NCI-H146 treated with DMSO at 0.1 percent for 48 hours (cell line): Measurements from ENCODE around the gene SAMMSON.

Experiments
- DNase-seq: peaks from one replicate; lab custom pipeline; 2025; ENCODE audit not compliant: unreplicated experiment; lab: John Stamatoyannopoulos, UW

The SAMMSON gene

GRCh38 chr3:69999140-70000027 is at the start of gene SAMMSON:
Gene SAMMSON, plus strand, starts transcription at chr3:69999733.
- no peak for DNase-seq

DNA sequence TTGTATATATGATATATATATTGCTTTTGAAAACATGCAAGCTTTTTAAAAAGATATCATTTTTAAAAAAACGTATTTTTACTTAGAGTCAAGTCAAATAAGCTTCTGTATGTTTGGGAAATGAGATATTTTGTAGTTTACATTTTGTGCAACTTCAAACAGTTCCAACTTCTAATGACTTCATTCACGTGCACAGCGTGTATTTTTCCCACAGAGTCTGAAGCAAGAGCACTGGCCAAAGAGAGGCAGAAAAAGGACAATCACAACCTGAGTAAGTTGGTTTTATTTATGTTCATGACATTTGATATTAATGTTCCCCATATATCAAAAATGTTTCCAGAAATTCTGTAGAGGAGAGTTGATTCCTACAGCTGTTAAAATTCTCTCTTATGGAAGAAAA is 47.9 kb upstream of the SAMMSON start:
- DNase-seq, result no peak

GRCh38 chr3:69959581-69959980 is 40.0 kb upstream of the SAMMSON start:
- DNase-seq, result no peak

- DNase-seq, result no peak
These were observed 37.7 kb upstream of the SAMMSON start for GRCh38 chr3:69961706-69962439.

DNA sequence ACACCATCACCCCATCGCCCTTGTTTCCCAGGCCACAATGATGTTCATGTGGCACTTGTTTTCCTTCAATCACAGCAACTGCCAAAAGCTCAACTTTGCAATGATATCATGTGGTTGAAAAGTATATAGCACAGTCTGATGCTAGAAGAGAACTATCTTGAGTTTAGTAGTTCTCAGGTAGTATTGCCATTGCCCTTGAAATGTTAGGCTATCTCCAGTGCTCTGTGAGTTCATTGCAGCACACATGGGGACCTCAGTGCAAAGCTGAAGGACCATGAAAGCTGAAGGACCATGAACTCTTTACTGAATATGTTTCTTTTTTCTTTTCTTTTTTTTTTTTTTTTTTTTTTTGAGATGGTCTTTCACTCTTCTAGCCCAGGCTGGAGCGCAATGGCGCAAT is 35.9 kb upstream of the SAMMSON start:
- no peak for DNase-seq

- no peak for DNase-seq
These were observed 32.4 kb upstream of the SAMMSON start for GRCh38 chr3:69967156-69967555.

GRCh38 chr3:69970827-69971226 is 28.7 kb upstream of the SAMMSON start:
- no peak for DNase-seq

DNA sequence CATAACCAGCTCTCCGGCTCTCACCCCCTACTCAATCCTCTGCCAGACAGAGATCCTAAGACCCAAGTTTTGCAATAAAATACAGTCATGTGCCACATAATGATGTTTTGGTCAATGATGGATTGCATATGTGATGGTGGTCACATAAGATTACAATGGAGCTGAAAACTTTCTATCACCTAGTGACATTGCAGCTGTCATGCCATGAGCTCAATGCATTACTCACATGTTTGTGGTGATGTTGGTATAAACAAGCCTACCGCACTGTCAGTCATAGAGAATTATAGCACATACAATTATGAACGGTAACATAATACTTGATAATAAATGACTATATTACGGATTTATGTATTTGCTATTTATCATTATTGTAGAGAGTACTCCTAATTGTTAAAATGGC is 26.9 kb upstream of the SAMMSON start:
- no peak for DNase-seq

- no peak for DNase-seq
These were observed 23.5 kb upstream of the SAMMSON start for GRCh38 chr3:69976021-69976420.

- DNase-seq, result no peak
These were observed 15.8 kb upstream of the SAMMSON start for GRCh38 chr3:69983546-69984265.

DNA sequence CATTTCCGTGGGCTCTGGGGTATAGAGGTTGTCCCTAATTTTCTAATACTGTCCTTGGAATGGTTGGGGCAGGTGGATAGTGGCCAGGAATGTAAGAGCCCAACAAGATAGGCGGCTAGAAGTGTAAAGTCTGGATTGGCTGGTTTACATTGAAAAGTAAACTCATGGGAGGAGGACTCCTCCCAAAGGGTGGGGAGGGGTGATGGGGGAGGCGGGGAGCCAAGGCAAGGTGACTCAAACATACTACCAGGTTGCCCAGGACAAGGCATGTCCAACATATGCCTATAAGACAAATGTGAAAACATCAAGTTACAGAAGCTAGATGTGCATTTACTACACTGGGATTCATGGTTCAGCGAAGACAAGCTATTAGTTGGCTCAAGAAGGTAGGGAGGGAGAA is 14.3 kb upstream of the SAMMSON start:
- DNase-seq, result no peak

DNA sequence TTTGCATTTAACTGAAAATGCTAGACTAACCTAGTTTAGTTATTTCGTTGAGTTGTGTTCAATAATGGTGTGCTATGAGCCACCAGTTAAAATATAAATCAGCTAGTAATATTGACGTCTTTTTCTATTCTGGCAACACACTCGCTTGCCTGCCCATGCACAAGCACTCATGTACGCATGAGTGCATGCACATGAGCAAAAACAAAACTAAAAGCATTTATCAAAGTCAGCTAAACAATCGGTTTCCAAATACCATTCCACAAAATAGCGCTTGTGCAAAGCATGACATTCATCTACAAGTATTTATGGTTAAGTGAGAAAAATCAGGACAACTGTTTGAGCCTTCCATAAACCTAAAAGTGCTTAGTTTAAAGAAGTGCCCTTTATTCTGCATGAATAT is 13.1 kb upstream of the SAMMSON start:
- no peak for DNase-seq

DNA sequence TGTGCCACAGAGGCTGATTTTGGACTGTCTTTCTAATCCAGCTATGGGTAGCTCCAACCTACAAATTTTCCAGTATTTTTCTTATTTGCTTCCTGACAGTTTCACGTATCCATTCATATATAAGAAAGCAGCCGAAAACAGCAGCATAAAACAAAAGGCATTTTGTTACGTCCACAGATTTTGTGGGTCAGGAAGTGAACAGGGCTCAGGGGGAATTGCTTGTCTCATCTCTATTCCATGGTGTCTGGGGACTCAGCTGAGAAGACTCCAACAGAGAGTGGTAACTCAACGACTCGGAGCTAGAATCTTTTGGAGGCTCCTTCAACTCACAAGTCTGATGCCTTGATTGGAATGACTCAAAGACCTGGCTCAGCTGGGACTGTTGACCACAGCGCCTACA is 11.7 kb upstream of the SAMMSON start:
- DNase-seq, result no peak

- no peak for DNase-seq
These were observed 5.8 kb upstream of the SAMMSON start for GRCh38 chr3:69993757-69994156.

GRCh38 chr3:69994919-69995318 is 4.6 kb upstream of the SAMMSON start:
- DNase-seq, result no peak

- no peak for DNase-seq
These were observed 1.8 kb upstream of the SAMMSON start for GRCh38 chr3:69997631-69998307.

DNA sequence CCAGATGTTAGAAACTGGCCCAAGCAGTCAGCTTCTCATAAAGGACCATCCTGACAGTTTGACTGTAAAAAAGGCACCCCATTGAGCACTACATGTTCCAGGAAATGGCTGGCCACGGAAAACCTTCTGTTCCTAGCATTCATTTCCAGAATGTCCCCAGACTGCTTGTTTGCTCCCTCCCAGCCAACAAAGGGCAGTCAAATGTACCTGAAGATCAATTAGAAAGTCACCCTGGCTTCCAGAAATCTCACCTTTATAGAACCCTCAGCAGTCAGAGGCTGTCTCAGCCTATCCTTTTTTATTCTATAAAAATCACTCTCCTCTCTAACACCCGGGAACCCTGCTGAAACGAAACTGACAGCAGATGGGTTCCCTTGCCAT is 784 bp upstream of the SAMMSON start:
- DNase-seq, result no peak

DNA sequence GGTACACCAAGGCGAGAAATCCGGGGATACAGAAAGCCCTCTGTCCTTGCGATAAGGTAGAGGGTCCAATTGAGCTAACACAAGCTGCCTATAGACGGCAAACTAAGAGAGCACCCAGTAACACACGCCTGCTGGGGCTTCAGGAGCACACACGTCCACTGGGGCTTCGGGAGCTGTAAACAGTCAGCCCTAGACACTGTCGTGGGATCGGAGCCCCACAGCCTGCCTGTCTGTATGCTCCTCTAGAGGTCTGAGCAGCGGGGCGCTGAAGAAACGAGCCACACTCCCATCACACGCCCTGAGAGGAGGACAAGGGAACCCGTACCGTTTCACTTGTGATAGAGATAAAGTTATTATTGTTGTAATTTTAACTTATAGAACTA is 486 bp downstream of the SAMMSON start:
- no peak for DNase-seq

GRCh38 chr3:70000563-70001081 is 1.1 kb downstream of the SAMMSON start:
- no peak for DNase-seq

GRCh38 chr3:70003119-70003518 is 3.6 kb downstream of the SAMMSON start:
- no peak for DNase-seq

DNA sequence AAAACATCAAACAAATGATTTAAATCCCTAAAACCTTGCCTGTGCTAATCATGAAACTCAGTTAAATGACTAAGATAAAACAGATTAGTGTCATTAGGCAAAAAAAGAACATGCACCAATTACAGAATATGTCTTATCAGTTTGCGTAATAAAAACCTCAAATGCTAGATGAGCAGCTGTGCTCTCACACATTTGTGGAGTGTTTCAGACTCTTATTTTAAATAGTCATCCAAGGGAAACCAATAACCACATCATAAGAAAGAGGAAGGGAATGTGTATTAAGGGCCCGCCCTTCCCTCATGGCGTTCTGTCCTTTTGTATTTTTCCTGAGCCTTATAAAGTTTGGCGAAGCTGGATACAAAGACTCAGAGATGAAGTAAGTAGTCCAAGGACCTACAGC is 6.6 kb downstream of the SAMMSON start:
- no peak for DNase-seq
